Left lung (tissue), 10 donors: ENCODE results near the gene ATCAY. TPM values are rescaled to one million over a fixed set of nuclear protein-coding genes. Genes with fewer than 3 reads are reported as not detected.
"Not testable (repeated sequence)": the region's sequence is repeated elsewhere in the genome, so short reads cannot be mapped to it uniquely, and the experiment has no call there.

Experiments used
- ATAC-seq: fragments of 200-7000 bp; cut with Tn5 transposase; one replicate; pipeline ENCODE4 v1.9.1; 2020; ENCODE audit warnings: moderate library complexity
- DNase-seq, 4 donors: peaks; one replicate each; pipeline ENCODE4 v3.0.0-alpha.2; 2013 to 2020
- H3K27ac ChIP-seq, 2 donors: fragments of 200-600 bp; sonication (generic) in 1 of 2; one replicate each; pipeline versions ENCODE4 v1.5.0 to v1.8.0; 2020 to 2021
- H3K27me3 ChIP-seq, 2 donors: fragments of 200-600 bp; sonication (generic) in 1 of 2; one replicate each; pipeline versions ENCODE4 v1.5.0 to v1.8.0; 2020 to 2021
- H3K36me3 ChIP-seq, 2 donors: fragments of 200-600 bp; sonication (generic) in 1 of 2; one replicate each; pipeline versions ENCODE4 v1.5.0 to v1.8.0; 2020 to 2021
- H3K4me1 ChIP-seq, 2 donors: fragments of 200-600 bp; one replicate each; pipeline ENCODE4 v1.8.0; 2021
- H3K4me3 ChIP-seq, 2 donors: fragments of 200-600 bp; sonication (generic) in 1 of 2; one replicate each; pipeline versions ENCODE4 v1.5.0 to v1.8.0; 2020 to 2021; ENCODE audit warnings: mild to moderate bottlenecking in 1 of 2
- H3K9me3 ChIP-seq, 2 donors: fragments of 200-600 bp; sonication (generic) in 1 of 2; one replicate each; pipeline versions ENCODE4 v1.5.0 to v1.8.0; 2020 to 2021
- CTCF ChIP-seq, 2 donors: fragments of 200-600 bp; sonication (generic) in 1 of 2; IDR thresholded peaks; one replicate each; pipeline versions ENCODE4 v1.5.0 to v1.8.0; 2021; ENCODE audit warnings: antibody characterized with exemption in 2 of 2
- intact Hi-C, 2 donors: fragments of 100-400 bp; cut with DNase I; formaldehyde crosslinking; loops; one replicate each; pipeline versions ENCODE4 v1.11.2 to v1.14.2; 2022
- polyA plus RNA-seq, 6 donors: library from polyadenylated mRNA; unstranded; fragments of 120-200 nt; gene quantifications; one replicate each; pipeline ENCODE4 v1.2.1, GENCODE V29; 2013; ENCODE audit not compliant: insufficient read length in 6 of 6
- total RNA-seq, 2 donors: library from RNA; stranded (reverse); fragmentation: NEBNext Ultra II Directional; extraction: Animal tissue kit (Norgen Biotek cat#: 25700); gene quantifications; one replicate each; pipeline ENCODE4 v1.2.1, GENCODE V29; 2021
- donor health status: DM: no; HTN: yes; CAD: no.
- donor health status: DM: no; HTN: no; CAD: no.

Gene ATCAY
- total and polyA plus RNA-seq, 8 donors = 0.14 to 0.34 (median 0.16) TPM; not detected in 2

GRCh38 chr19:3893509-3894179 is 13.2 kb downstream of the ATCAY start:
- H3K4me3 ChIP-seq = no peak overlapping the region
- intact Hi-C loops = no loop called here
- no peak for TF ChIP-seq CTCF (IDR thresholded peaks at IDR 0.05)
- H3K36me3 ChIP-seq = no peaks in the 10 kb centered on the region
- no peak for ATAC-seq
- peaks cover 0 to 10% of the 10 kb centered on the region in 2 donors for H3K27me3 ChIP-seq
- no peak overlapping the region for H3K27ac ChIP-seq
- no peak for DNase-seq
- peaks cover 0 to 7% of the 10 kb centered on the region in 2 donors for H3K9me3 ChIP-seq
- no peaks in the 10 kb centered on the region for H3K4me1 ChIP-seq

- intact Hi-C loops, H3K4me1 ChIP-seq: not testable (repeated sequence)
Measured at GRCh38 chr19:3894959-3895358, 14.5 kb downstream of the ATCAY start.

GRCh38 chr19:3895788-3896187 is 15.3 kb downstream of the ATCAY start:
- Histone ChIP-seq H3K9me3 (peaks cover 0 to 10% of the 10 kb centered on the region in 2 donors), H3K4me3 (no peak overlapping the region), H3K27ac (no peak overlapping the region), H3K36me3 (no peaks in the 10 kb centered on the region), H3K27me3 (peaks cover 0 to 24% of the 10 kb centered on the region in 2 donors), H3K4me1 (no peaks in the 10 kb centered on the region)
- DNase-seq (no peak), ATAC-seq (no peak)
- TF ChIP-seq CTCF (IDR thresholded peaks at IDR 0.05) = no peak
- intact Hi-C loops = no loop called here

More at GRCh38 chr19:3894959-3895358, 14.5 kb downstream of the ATCAY start:
- H3K27ac ChIP-seq, DNase-seq, H3K4me3 ChIP-seq, ATAC-seq, H3K9me3 ChIP-seq, H3K36me3 ChIP-seq: not testable (repeated sequence)
- peaks cover 0 to 16% of the 10 kb centered on the region in 2 donors for H3K27me3 ChIP-seq

GRCh38 chr19:3897936-3898335 is 17.5 kb downstream of the ATCAY start:
- Histone ChIP-seq H3K4me1 (no peaks in the 10 kb centered on the region), H3K9me3 (peaks cover 0 to 10% of the 10 kb centered on the region in 2 donors), H3K27ac (no peak overlapping the region), H3K4me3 (no peak overlapping the region), H3K36me3 (no peaks in the 10 kb centered on the region), H3K27me3 (peaks cover 0 to 36% of the 10 kb centered on the region in 2 donors)
- ATAC-seq (no peak), DNase-seq (no peak)
- TF ChIP-seq CTCF (IDR thresholded peaks at IDR 0.05) = no peak
- intact Hi-C loops = no loop called here

GRCh38 chr19:3898426-3898825 is 17.9 kb downstream of the ATCAY start:
- no peak for TF ChIP-seq CTCF (IDR thresholded peaks at IDR 0.05)
- intact Hi-C loops = no loop called here
- H3K36me3 ChIP-seq = no peaks in the 10 kb centered on the region
- DNase-seq (no peak), ATAC-seq (no peak)
- H3K4me1 ChIP-seq = no peaks in the 10 kb centered on the region
- no peak overlapping the region for H3K27ac ChIP-seq
- no peak overlapping the region for H3K4me3 ChIP-seq
- H3K9me3 ChIP-seq = peaks cover 0 to 10% of the 10 kb centered on the region in 2 donors
- H3K27me3 ChIP-seq = peaks cover 0 to 36% of the 10 kb centered on the region in 2 donors
